ENCODE data around the gene SELENOI. TPM values are rescaled to one million over a fixed set of nuclear protein-coding genes. Genes with fewer than 3 reads are reported as not detected.

SELENOI gene
- total and polyA plus RNA-seq, 4 donors, result 3.2 to 36.6 (median 17.0) TPM

GRCh38 chr2:26340831-26341230 is 5.1 kb upstream of the SELENOI start:
- Histone ChIP-seq H3K9me3 (ENCODE audit: control insufficient read depth in 4 of 4, insufficient read depth in 3 of 4, low read length in 3 of 4) (no peaks in the 10 kb centered on the region), H3K27ac (ENCODE audit: low read depth in 1 of 2, low read length in 1 of 2) (no peak overlapping the region), H3K36me3 (ENCODE audit: control insufficient read depth in 4 of 4, insufficient read depth in 4 of 4, low read length in 4 of 4) (peaks cover 0 to 1% (median 0%) of the 10 kb centered on the region in 4 donors), H3K9ac (ENCODE audit: insufficient read depth in 1 of 2, low read length in 2 of 2) (no peak overlapping the region), H3K4me1 (ENCODE audit: control insufficient read depth in 5 of 5, insufficient read depth in 5 of 5, low read length in 5 of 5) (peaks cover 0 to 11% (median 1%) of the 10 kb centered on the region in 5 donors), H3K4me3 (no peak overlapping the region), H3K27me3 (ENCODE audit: control insufficient read depth in 3 of 3, insufficient read depth in 3 of 3, low read length in 2 of 3) (no peaks in the 10 kb centered on the region)
- 77 to 86% methylated on average over 3 of the region's 3 CpGs for WGBS, 2 donors
- no peak for TF ChIP-seq CTCF (IDR thresholded peaks at IDR 0.05; ENCODE audit: control extremely low read depth, extremely low read depth)
- ATAC-seq (ENCODE audit: insufficient read depth, low FRiP score), result no peak
- no peak for DNase-seq

- WGBS, 2 donors, result 47 to 53% methylated on average over 17 of the region's 17 CpGs
- ATAC-seq (ENCODE audit: insufficient read depth, low FRiP score) (no peak), DNase-seq (peak; percentile 20 to 59 (median 44))
- H3K36me3 ChIP-seq (ENCODE audit: control insufficient read depth in 4 of 4, insufficient read depth in 4 of 4, low read length in 4 of 4), result peaks cover 0 to 1% (median 0%) of the 10 kb centered on the region in 4 donors
- H3K4me3 ChIP-seq, result no peak overlapping the region
- no peaks in the 10 kb centered on the region for H3K9me3 ChIP-seq (ENCODE audit: control insufficient read depth in 4 of 4, insufficient read depth in 3 of 4, low read length in 3 of 4)
- no peak for TF ChIP-seq CTCF (IDR thresholded peaks at IDR 0.05; ENCODE audit: control extremely low read depth, extremely low read depth)
- peak overlapping the region in 1 of 2 donors; percentile 92 for H3K27ac ChIP-seq (ENCODE audit: low read depth in 1 of 2, low read length in 1 of 2)
- peak overlapping the region; percentile 91 to 99 for H3K9ac ChIP-seq (ENCODE audit: insufficient read depth in 1 of 2, low read length in 2 of 2)
- no peaks in the 10 kb centered on the region for H3K27me3 ChIP-seq (ENCODE audit: control insufficient read depth in 3 of 3, insufficient read depth in 3 of 3, low read length in 2 of 3)
- peaks cover 0 to 26% (median 6%) of the 10 kb centered on the region in 5 donors for H3K4me1 ChIP-seq (ENCODE audit: control insufficient read depth in 5 of 5, insufficient read depth in 5 of 5, low read length in 5 of 5)
These were observed 1.2 kb upstream of the SELENOI start for GRCh38 chr2:26344581-26345282.

GRCh38 chr2:26345283-26345544 is 729 bp upstream of the SELENOI start:
- Histone ChIP-seq H3K9me3 (ENCODE audit: control insufficient read depth in 4 of 4, insufficient read depth in 3 of 4, low read length in 3 of 4) (no peaks in the 10 kb centered on the region), H3K4me3 (peak overlapping the region; percentile 92), H3K9ac (ENCODE audit: insufficient read depth in 1 of 2, low read length in 2 of 2) (peak overlapping the region; percentile 91 to 99), H3K36me3 (ENCODE audit: control insufficient read depth in 4 of 4, insufficient read depth in 4 of 4, low read length in 4 of 4) (peaks cover 0 to 1% (median 0%) of the 10 kb centered on the region in 4 donors), H3K27me3 (ENCODE audit: control insufficient read depth in 3 of 3, insufficient read depth in 3 of 3, low read length in 2 of 3) (no peaks in the 10 kb centered on the region), H3K27ac (ENCODE audit: low read depth in 1 of 2, low read length in 1 of 2) (peak overlapping the region; percentile 92 to 96), H3K4me1 (ENCODE audit: control insufficient read depth in 5 of 5, insufficient read depth in 5 of 5, low read length in 5 of 5) (peaks cover 0 to 26% (median 6%) of the 10 kb centered on the region in 5 donors)
- no peak for TF ChIP-seq CTCF (IDR thresholded peaks at IDR 0.05; ENCODE audit: control extremely low read depth, extremely low read depth)
- 0% methylated on average over 9 of the region's 9 CpGs for WGBS, 2 donors
- ATAC-seq (ENCODE audit: insufficient read depth, low FRiP score), result no peak
- DNase-seq, result no peak

Measured in lung (tissue), 12 donors.